HG02642 (cell line): Measurements from ENCODE around the gene TEC.
"Not testable (repeated sequence)": the region's sequence is repeated elsewhere in the genome, so short reads cannot be mapped to it uniquely, and the experiment has no call there.

Experiments used
- ATAC-seq: cut with Tn5 transposase; IDR thresholded peaks from one replicate; pipeline ENCODE4 v1.9.1; 2021; ENCODE audit warnings: mild to moderate bottlenecking; ENCODE audit not compliant: unreplicated experiment, poor library complexity

TEC gene

GRCh38 chr4:48243887-48244286, 25.8 kb downstream of the TEC start:
- ATAC-seq, result no peak

- no peak for ATAC-seq
Observed at GRCh38 chr4:48243429-48243828, 26.2 kb downstream of the TEC start.

- ATAC-seq, result no peak
Observed at GRCh38 chr4:48242511-48243195, 27.0 kb downstream of the TEC start.

- ATAC-seq, result no peak
Observed at GRCh38 chr4:48241731-48242130, 27.9 kb downstream of the TEC start.

- no peak for ATAC-seq
Observed at GRCh38 chr4:48237996-48238645, 31.5 kb downstream of the TEC start.

GRCh38 chr4:48235050-48235449, 34.6 kb downstream of the TEC start:
- no peak for ATAC-seq

- ATAC-seq, result no peak
Observed at GRCh38 chr4:48234575-48234974, 35.1 kb downstream of the TEC start.

- ATAC-seq, result no peak
Observed at GRCh38 chr4:48228949-48229348, 40.7 kb downstream of the TEC start.

- ATAC-seq, result no peak
Observed at GRCh38 chr4:48227662-48228061, 42.0 kb downstream of the TEC start.

- no peak for ATAC-seq
Observed at GRCh38 chr4:48226199-48226598, 43.4 kb downstream of the TEC start.

GRCh38 chr4:48225368-48226141, 44.1 kb downstream of the TEC start:
- no peak for ATAC-seq

- ATAC-seq, result no peak
Observed at GRCh38 chr4:48224606-48225005, 45.0 kb downstream of the TEC start.

- ATAC-seq, result no peak
Observed at GRCh38 chr4:48223633-48224295, 45.9 kb downstream of the TEC start.

- ATAC-seq, result no peak
Observed at GRCh38 chr4:48222491-48222890, 47.1 kb downstream of the TEC start.

- ATAC-seq, result not testable (repeated sequence)
Observed at GRCh38 chr4:48219430-48219829, 50.2 kb downstream of the TEC start.

GRCh38 chr4:48216563-48216962, 53.1 kb downstream of the TEC start:
- ATAC-seq, result no peak

GRCh38 chr4:48215977-48216376, 53.7 kb downstream of the TEC start:
- no peak for ATAC-seq

GRCh38 chr4:48212165-48212564, 57.5 kb downstream of the TEC start:
- ATAC-seq, result peak; percentile 87

GRCh38 chr4:48210966-48211328, 58.7 kb downstream of the TEC start:
- ATAC-seq, result no peak

GRCh38 chr4:48205626-48206025, 64.0 kb downstream of the TEC start:
- no peak for ATAC-seq

GRCh38 chr4:48205107-48205506, 64.5 kb downstream of the TEC start:
- no peak for ATAC-seq
